AG09319 (cell line): ENCODE measurements around the gene NACAD.
A peak's percentile ranks its signal among the peaks of the same experiment; 100 is the strongest.

ENCODE experiments used
- DNase-seq: peaks from one replicate; pipeline ENCODE4 v3.0.0-alpha.2; 2010; ENCODE audit warnings: low read depth; ENCODE audit errors: extremely low read depth
- CTCF ChIP-seq: IDR thresholded peaks from 2 replicates; pipeline ENCODE4 v1.5.1; 2011; ENCODE audit warnings: low read depth, mild to moderate bottlenecking, inconsistent platforms, low read length, moderate library complexity

The NACAD gene, protein sequence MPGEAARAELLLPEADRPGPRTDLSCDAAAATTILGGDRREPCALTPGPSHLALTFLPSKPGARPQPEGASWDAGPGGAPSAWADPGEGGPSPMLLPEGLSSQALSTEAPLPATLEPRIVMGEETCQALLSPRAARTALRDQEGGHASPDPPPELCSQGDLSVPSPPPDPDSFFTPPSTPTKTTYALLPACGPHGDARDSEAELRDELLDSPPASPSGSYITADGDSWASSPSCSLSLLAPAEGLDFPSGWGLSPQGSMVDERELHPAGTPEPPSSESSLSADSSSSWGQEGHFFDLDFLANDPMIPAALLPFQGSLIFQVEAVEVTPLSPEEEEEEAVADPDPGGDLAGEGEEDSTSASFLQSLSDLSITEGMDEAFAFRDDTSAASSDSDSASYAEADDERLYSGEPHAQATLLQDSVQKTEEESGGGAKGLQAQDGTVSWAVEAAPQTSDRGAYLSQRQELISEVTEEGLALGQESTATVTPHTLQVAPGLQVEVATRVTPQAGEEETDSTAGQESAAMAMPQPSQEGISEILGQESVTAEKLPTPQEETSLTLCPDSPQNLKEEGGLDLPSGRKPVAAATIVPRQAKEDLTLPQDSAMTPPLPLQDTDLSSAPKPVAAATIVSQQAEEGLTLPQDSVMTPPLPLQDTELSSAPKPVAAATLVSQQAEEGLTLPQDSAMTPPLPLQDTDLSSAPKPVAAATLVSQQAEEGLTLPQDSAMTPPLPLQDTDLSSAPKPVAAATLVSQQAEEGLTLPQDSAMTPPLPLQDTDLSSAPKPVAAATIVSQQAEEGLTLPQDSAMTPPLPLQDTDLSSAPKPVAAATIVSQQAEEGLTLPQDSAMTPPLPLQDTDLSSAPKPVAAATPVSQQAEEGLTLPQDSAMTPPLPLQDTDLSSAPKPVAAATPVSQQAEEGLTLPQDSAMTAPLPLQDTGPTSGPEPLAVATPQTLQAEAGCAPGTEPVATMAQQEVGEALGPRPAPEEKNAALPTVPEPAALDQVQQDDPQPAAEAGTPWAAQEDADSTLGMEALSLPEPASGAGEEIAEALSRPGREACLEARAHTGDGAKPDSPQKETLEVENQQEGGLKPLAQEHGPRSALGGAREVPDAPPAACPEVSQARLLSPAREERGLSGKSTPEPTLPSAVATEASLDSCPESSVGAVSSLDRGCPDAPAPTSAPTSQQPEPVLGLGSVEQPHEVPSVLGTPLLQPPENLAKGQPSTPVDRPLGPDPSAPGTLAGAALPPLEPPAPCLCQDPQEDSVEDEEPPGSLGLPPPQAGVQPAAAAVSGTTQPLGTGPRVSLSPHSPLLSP (N-terminal part only)

GRCh38 chr7:45088821-45089340 lies at the start of gene NACAD:
Gene NACAD, minus strand, starts transcription at chr7:45088969. Its CDS starts 75 bp downstream, at chr7:45088894.
- TF ChIP-seq CTCF, result no peak
- no peak for DNase-seq

DNA sequence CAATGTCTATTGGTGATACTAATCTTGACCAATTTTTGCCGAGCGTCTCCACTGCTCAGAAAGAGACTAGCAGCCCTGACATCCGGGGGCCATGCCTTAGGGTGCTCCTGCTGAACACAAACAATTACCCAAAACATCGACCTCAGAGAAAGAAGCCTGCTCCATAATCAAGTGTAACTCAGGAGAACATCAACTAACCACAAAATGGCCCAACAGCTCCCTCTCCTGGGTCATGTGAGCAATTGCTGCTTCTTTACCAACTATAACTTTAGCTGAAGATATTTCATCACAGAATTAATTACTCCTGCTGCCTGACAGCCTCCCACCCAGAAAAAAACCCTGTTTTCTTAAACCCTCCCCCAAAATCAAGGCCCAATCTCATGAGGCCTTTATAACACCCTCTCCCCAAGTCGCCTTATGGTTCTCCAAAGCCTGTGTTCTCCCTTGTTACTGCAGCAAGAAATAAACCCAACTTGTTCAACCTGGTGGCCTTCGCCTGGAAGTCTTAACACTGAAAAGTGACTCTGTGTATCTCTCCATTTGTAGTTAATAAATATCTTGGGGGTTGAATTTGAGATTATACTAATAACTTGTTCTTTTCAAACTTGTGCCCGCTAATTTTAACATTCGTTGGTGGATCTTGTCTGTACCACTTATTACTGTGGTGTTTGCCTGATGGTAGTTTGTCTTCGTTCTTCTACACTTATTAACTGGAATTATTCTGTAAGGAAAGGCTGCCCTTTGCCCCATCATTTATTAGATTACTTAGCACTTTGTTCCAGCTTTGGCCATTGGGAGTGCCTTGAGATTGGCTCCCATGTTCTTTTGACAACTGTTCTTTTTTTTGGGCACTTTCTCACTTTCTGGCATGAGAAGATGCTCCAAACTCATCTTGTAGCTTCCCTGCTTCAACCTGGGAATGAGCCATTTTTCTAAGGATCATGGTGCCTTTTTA lies 47.6 kb upstream of the NACAD start:
- peak; percentile 87 for TF ChIP-seq CTCF

DNA sequence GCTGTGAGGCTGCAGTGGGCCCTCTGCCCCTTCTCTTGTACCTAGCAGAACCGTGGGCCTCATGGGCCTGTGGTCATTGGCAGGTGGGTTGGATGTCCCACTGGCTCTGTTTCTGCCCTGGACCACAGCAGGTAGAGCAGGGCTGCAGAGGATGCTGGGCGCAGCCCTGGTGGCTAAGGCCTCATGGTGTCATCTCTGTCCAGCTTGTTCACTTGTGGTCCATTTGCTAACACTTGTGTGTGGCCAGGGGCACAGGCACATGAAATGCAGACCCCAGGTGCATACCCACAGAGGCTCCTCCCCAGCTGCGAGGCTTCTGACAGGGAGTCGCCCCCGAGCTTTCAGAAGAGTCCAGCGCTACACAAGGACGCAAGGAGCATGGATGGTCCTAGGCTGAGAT lies 45.1 kb upstream of the NACAD start:
- DNase-seq, result no peak

More for the DNA sequence above, 47.6 kb upstream of the NACAD start:
- DNase-seq, result peak; percentile 45

DNA sequence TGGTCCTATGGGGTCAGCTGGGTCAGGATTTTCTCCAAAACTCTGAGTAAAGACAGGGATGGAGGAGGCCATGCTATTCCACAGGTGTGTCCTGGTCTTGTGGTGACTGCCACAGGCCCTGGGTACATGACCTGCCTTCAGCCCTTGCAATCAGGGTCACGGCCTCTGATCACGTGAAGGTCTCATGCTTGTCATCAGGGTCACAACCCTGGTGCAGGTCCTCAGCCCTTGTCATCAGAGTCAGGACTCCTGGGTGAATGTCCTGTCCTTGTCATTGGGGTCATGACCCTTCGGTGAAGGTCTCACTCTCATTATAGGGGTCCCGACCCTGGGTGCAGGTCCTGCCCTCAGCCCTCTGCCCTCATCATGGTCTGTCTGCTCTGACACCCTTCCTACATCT lies 44.6 kb upstream of the NACAD start:
- no peak for TF ChIP-seq CTCF
- no peak for DNase-seq

More for the DNA sequence above, 45.1 kb upstream of the NACAD start:
- TF ChIP-seq CTCF, result no peak

GRCh38 chr7:45132708-45133320 lies 44.0 kb upstream of the NACAD start:
- no peak for TF ChIP-seq CTCF
- no peak for DNase-seq

DNA sequence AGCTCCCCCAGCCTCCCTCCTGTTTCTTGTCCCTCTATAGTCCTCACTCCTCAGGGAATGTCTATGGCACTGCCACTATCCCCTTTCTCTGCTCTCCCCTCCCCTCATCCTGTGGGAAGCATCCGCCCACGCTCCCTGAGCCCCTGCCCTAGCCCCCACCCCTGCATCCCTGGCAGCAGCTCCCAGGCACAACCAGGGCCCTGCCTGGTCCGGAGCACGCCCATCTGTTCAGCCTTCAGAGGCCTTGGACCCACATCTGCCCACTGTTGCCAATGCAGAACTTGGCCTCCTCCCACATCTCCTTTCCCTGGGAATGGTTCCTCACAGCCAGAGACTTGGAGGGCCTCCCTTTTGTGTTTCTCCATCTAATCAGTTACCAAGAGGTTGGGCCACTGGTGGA lies 43.1 kb upstream of the NACAD start:
- TF ChIP-seq CTCF, result no peak
- DNase-seq, result no peak
